C4-2B (cell line): Measurements from ENCODE around the gene DNAL4.

ENCODE experiments used
- ZFX ChIP-seq: fragments of 450-650 bp; IDR thresholded peaks from 2 replicates; pipeline ENCODE4 v1.6.1; 2017
- TF ChIP-seq, protein P1 (sequence below): fragments of 450-650 bp; conservative IDR thresholded peaks from 2 replicates; pipeline ENCODE4 v1.5.1; 2017; ENCODE audit warnings: mild to moderate bottlenecking

DNA sequence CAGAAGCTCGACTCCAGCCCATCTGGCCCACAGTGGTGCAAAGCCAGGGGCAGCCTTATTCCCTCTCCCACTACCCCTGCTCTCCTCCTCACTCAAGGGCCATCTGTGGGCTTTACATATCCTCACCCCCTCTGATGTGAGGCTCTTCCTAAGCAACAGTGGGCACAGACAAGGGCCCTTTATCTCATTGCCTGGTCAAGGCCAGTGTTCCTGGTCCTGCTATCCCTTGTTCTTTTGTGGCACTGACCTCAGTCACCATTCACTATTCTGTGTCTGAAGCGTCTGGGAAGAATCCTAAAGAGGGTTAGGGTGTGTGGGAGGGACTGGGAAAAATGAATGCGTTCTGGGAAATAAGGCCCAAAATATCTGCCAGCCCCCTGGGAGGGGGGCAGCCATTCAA is 7.3 kb downstream of the DNAL4 start:
- TF ChIP-seq, protein P1, sequence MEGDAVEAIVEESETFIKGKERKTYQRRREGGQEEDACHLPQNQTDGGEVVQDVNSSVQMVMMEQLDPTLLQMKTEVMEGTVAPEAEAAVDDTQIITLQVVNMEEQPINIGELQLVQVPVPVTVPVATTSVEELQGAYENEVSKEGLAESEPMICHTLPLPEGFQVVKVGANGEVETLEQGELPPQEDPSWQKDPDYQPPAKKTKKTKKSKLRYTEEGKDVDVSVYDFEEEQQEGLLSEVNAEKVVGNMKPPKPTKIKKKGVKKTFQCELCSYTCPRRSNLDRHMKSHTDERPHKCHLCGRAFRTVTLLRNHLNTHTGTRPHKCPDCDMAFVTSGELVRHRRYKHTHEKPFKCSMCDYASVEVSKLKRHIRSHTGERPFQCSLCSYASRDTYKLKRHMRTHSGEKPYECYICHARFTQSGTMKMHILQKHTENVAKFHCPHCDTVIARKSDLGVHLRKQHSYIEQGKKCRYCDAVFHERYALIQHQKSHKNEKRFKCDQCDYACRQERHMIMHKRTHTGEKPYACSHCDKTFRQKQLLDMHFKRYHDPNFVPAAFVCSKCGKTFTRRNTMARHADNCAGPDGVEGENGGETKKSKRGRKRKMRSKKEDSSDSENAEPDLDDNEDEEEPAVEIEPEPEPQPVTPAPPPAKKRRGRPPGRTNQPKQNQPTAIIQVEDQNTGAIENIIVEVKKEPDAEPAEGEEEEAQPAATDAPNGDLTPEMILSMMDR, result no peak
- TF ChIP-seq ZFX, result no peak
